WTC11 (cell line): Measurements from ENCODE around the gene DGKQ. TPM values are rescaled to one million over a fixed set of nuclear protein-coding genes. Genes with fewer than 3 reads are reported as not detected.
A peak's percentile ranks its signal among the peaks of the same experiment; 100 is the strongest.
"Not testable (repeated sequence)": the region's sequence is repeated elsewhere in the genome, so short reads cannot be mapped to it uniquely, and the experiment has no call there.

ENCODE experiments used
- ATAC-seq: fragments of 200-7000 bp; cut with Tn5 transposase; 2 replicates; pipeline ENCODE4 v1.10.0; 2021; ENCODE audit warnings: mild to moderate bottlenecking, moderate library complexity
- CTCF ChIA-PET: fragments of 300-600 bp; sonication (Branson Sonifier 250); formaldehyde crosslinking; loops from one replicate; lab custom pipeline; 2021; ENCODE audit warnings: antibody characterized with exemption; lab: Charles Lee
- POLR2A ChIA-PET: fragments of 350-600 bp; sonication (Branson Sonifier 250); formaldehyde crosslinking; loops from one replicate; lab custom pipeline; 2021; ENCODE audit warnings: antibody characterized with exemption; lab: Charles Lee
- DNase-seq: peaks from one replicate; pipeline ENCODE4 v3.0.0; 2021; ENCODE audit warnings: low spot score
- H3K27ac Mint-ChIP-seq: 2 replicates; pipeline ENCODE4 v1.8.0; 2021; ENCODE audit warnings: mixed read lengths
- H3K27me3 Mint-ChIP-seq: 2 replicates; pipeline ENCODE4 v1.8.0; 2021; ENCODE audit warnings: low read depth, mild to moderate bottlenecking, moderate library complexity, mixed read lengths
- H3K36me3 Mint-ChIP-seq: 2 replicates; pipeline ENCODE4 v1.8.0; 2021; ENCODE audit warnings: mixed read lengths
- H3K4me1 Mint-ChIP-seq: 2 replicates; pipeline ENCODE4 v1.8.0; 2022; ENCODE audit warnings: mixed read lengths
- H3K4me3 Mint-ChIP-seq: 2 replicates; pipeline ENCODE4 v1.8.0; 2021; ENCODE audit warnings: mild to moderate bottlenecking, moderate library complexity, mixed read lengths
- H3K9me3 Mint-ChIP-seq: 2 replicates; pipeline ENCODE4 v1.8.0; 2021; ENCODE audit warnings: mixed read lengths
- ATF2 ChIP-seq: sonication (generic); formaldehyde crosslinking; IDR thresholded peaks from 2 replicates; pipeline ENCODE4 v1.8.1; 2022; ENCODE audit warnings: low read depth, missing genetic modification reagents, borderline replicate concordance
- CREB1 ChIP-seq: sonication (generic); formaldehyde crosslinking; IDR thresholded peaks from 2 replicates; pipeline ENCODE4 v1.8.0; 2023; ENCODE audit warnings: mild to moderate bottlenecking, missing genetic modification reagents
- E2F1 ChIP-seq: sonication (generic); formaldehyde crosslinking; IDR thresholded peaks from 2 replicates; pipeline ENCODE4 v1.8.0; 2022; ENCODE audit warnings: mild to moderate bottlenecking, missing genetic modification reagents
- E2F4 ChIP-seq: sonication (generic); formaldehyde crosslinking; IDR thresholded peaks from 2 replicates; pipeline ENCODE4 v1.8.1; 2022; ENCODE audit warnings: low read depth, mild to moderate bottlenecking, moderate library complexity, missing genetic modification reagents, borderline replicate concordance
- FOXJ3 ChIP-seq: sonication (generic); formaldehyde crosslinking; IDR thresholded peaks from 2 replicates; pipeline ENCODE4 v1.9.0; 2021; ENCODE audit warnings: missing genetic modification reagents, mild to moderate bottlenecking, borderline replicate concordance
- GRHL2 ChIP-seq: fragments of 250-450 bp; sonication (Bioruptor Pico); IDR thresholded peaks from 2 replicates; pipeline ENCODE4 v1.8.0; 2022; ENCODE audit warnings: mild to moderate bottlenecking, moderate library complexity; ENCODE audit not compliant: insufficient replicate concordance, severe bottlenecking
- GTF2I ChIP-seq: fragments of 250-450 bp; sonication (Bioruptor Pico); conservative IDR thresholded peaks from 2 replicates; pipeline ENCODE4 v1.4.0; 2021; ENCODE audit warnings: mild to moderate bottlenecking
- HMGA2 ChIP-seq: fragments of 250-450 bp; sonication (Bioruptor Pico); IDR thresholded peaks from 2 replicates; pipeline ENCODE4 v1.4.0; 2021; ENCODE audit warnings: mild to moderate bottlenecking, moderate library complexity
- JUN ChIP-seq: sonication (generic); formaldehyde crosslinking; IDR thresholded peaks from 2 replicates; pipeline ENCODE4 v1.8.0; 2023; ENCODE audit warnings: mild to moderate bottlenecking, missing genetic modification reagents
- MXD4 ChIP-seq: fragments of 250-450 bp; sonication (Bioruptor Pico); IDR thresholded peaks from 2 replicates; pipeline ENCODE4 v1.8.0; 2021; ENCODE audit warnings: mild to moderate bottlenecking, moderate library complexity, borderline replicate concordance
- MYBL2 ChIP-seq: sonication (generic); formaldehyde crosslinking; IDR thresholded peaks from 2 replicates; pipeline ENCODE4 v1.8.1; 2023; ENCODE audit warnings: mild to moderate bottlenecking, moderate library complexity, missing genetic modification reagents
- NFATC4 ChIP-seq: fragments of 250-450 bp; sonication (Bioruptor Pico); IDR thresholded peaks from 2 replicates; pipeline ENCODE4 v1.9.0; 2021; ENCODE audit warnings: mild to moderate bottlenecking
- NR3C1 ChIP-seq: sonication (generic); formaldehyde crosslinking; conservative IDR thresholded peaks from 2 replicates; pipeline ENCODE4 v1.8.1; 2023; ENCODE audit warnings: low read depth, mild to moderate bottlenecking, missing genetic modification reagents
- OVOL2 ChIP-seq: fragments of 250-450 bp; sonication (Bioruptor Pico); IDR thresholded peaks from 2 replicates; pipeline ENCODE4 v1.9.0; 2021; ENCODE audit warnings: mild to moderate bottlenecking, borderline replicate concordance
- STAT6 ChIP-seq: sonication (generic); formaldehyde crosslinking; conservative IDR thresholded peaks from 2 replicates; pipeline ENCODE4 v1.8.1; 2023; ENCODE audit warnings: mild to moderate bottlenecking, low read depth, missing genetic modification reagents, moderate library complexity
- ZNF232 ChIP-seq: sonication (generic); formaldehyde crosslinking; IDR thresholded peaks from 2 replicates; pipeline ENCODE4 v1.8.0; 2022; ENCODE audit warnings: mild to moderate bottlenecking, missing genetic modification reagents
- total RNA-seq: library from RNA; stranded (reverse); gene quantifications from 3 replicates; pipeline ENCODE4 v1.2.3, GENCODE V29; 2021
- TF ChIP-seq, protein P1 (sequence below): sonication (generic); formaldehyde crosslinking; IDR thresholded peaks from 2 replicates; pipeline ENCODE4 v1.8.1; 2023; ENCODE audit warnings: mild to moderate bottlenecking, missing genetic modification reagents
- TF ChIP-seq, protein P2 (sequence below): fragments of 250-450 bp; sonication (Bioruptor Pico); IDR thresholded peaks from 2 replicates; pipeline ENCODE4 v1.9.0; 2021; ENCODE audit warnings: mild to moderate bottlenecking
- TF ChIP-seq, protein P3 (sequence below): sonication (generic); formaldehyde crosslinking; IDR thresholded peaks from 2 replicates; pipeline ENCODE4 v1.8.1; 2022; ENCODE audit warnings: missing genetic modification reagents, borderline replicate concordance

The DGKQ gene
- total RNA-seq, 1 experiment from 2014 or later: 19.3 TPM

- no peak for TF ChIP-seq STAT6
- no peak for TF ChIP-seq NR3C1 (CRISPR knock-in tag)
- TF ChIP-seq OVOL2 (CRISPR knock-in tag): no peak
Measured at GRCh38 chr4:946103-946450, 27.3 kb downstream of the DGKQ start (continued).

DNA sequence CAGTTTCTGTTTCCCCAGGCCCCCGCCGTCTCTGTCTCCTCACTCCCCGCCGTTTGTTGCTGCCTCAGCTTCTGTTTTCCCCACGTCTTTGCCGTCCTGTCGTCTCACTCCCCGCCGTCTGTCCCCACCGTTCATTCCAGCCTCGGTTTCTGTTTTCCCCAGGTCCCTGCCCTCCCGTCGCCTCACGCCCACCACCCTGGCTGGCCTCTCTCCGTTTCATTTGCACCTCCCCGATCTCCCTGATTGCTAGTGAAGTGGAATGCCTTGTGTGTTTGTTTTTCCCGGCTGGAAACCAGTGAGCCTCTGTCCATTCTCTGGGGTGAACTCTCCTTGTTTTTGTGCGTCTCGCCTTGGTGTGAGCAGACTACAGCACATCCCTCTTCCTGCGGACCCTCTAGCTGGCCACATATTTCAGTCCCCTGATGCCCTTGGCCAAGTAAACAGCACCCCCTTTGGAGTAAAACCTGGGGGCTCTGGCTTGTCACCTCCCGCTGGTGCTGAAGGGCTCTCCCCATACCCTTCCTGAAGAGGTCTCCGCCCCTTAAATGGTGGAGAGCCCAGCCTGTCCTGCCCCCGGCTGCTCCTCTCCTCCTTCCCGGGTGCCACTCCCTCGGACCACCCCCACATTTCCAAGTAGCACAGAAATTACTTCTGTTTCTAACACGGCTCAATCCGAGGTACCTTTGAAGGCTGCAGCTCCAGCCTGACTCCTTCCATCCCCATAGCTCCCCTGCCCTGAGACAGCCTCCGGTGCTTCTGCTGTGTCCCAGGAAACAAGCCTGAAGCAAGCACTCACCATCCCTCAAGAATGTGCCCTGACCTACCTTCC lies 27.9 kb downstream of the DGKQ start:
- no peak for DNase-seq
- peak; percentile 50 for ATAC-seq
- H3K36me3 Mint-ChIP-seq: no peaks in the 10 kb centered on the region
- peak overlapping the region; percentile 66 for H3K4me3 Mint-ChIP-seq
- ChIA-PET POLR2A (no interaction called here), CTCF (interaction anchor here (1.2 to 1.6 kb wide), 2 partner anchors 13 to 19 kb away, joined by 3 to 4 read pairs; partner anchors contain the start of genes GAK and TMEM175)
- peak overlapping the region; percentile 92 for H3K27ac Mint-ChIP-seq
- H3K4me1 Mint-ChIP-seq: peaks cover 13% of the 10 kb centered on the region
- H3K9me3 Mint-ChIP-seq: no peaks in the 10 kb centered on the region
- peaks cover 26% of the 10 kb centered on the region for H3K27me3 Mint-ChIP-seq
- TF ChIP-seq NFATC4 (CRISPR knock-in tag) (no peak), GRHL2 (CRISPR knock-in tag) (no peak), ZNF232 (CRISPR knock-in tag) (no peak), E2F1 (no peak), FOXJ3 (CRISPR knock-in tag) (no peak), MYBL2 (CRISPR knock-in tag) (no peak), CREB1 (CRISPR knock-in tag) (no peak), HMGA2 (CRISPR knock-in tag) (no peak), ATF2 (CRISPR knock-in tag) (no peak), JUN (CRISPR knock-in tag) (no peak), E2F4 (CRISPR knock-in tag) (no peak), GTF2I (CRISPR knock-in tag) (no peak), MXD4 (CRISPR knock-in tag) (no peak), STAT6 (no peak)
- TF ChIP-seq, protein P1, sequence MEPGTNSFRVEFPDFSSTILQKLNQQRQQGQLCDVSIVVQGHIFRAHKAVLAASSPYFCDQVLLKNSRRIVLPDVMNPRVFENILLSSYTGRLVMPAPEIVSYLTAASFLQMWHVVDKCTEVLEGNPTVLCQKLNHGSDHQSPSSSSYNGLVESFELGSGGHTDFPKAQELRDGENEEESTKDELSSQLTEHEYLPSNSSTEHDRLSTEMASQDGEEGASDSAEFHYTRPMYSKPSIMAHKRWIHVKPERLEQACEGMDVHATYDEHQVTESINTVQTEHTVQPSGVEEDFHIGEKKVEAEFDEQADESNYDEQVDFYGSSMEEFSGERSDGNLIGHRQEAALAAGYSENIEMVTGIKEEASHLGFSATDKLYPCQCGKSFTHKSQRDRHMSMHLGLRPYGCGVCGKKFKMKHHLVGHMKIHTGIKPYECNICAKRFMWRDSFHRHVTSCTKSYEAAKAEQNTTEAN (CRISPR knock-in tag): no peak
- TF ChIP-seq, protein P2, sequence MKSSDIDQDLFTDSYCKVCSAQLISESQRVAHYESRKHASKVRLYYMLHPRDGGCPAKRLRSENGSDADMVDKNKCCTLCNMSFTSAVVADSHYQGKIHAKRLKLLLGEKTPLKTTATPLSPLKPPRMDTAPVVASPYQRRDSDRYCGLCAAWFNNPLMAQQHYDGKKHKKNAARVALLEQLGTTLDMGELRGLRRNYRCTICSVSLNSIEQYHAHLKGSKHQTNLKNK (CRISPR knock-in tag): no peak
- TF ChIP-seq, protein P3, sequence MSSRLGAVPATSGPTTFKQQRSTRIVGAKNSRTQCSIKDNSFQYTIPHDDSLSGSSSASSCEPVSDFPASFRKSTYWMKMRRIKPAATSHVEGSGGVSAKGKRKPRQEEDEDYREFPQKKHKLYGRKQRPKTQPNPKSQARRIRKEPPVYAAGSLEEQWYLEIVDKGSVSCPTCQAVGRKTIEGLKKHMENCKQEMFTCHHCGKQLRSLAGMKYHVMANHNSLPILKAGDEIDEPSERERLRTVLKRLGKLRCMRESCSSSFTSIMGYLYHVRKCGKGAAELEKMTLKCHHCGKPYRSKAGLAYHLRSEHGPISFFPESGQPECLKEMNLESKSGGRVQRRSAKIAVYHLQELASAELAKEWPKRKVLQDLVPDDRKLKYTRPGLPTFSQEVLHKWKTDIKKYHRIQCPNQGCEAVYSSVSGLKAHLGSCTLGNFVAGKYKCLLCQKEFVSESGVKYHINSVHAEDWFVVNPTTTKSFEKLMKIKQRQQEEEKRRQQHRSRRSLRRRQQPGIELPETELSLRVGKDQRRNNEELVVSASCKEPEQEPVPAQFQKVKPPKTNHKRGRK (CRISPR knock-in tag): no peak

DNA sequence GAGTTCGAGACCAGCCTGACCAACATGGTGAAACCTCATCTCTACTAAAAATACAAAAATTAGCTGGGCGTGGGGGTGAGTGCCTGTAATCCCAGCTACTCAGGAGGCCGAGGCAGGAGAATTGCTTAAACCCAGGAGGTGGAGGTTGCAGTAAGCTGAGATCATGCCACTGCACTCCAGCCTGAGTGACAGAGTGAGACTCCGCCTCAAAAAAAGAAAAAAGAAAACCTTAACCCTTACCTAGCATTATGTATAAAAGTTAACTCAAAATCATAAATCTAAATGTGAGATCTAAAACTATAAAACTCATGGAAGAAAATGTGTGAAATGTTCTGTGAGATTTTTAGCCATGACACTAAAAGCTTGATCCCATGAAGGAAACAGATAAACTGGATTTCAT lies 33.9 kb downstream of the DGKQ start:
- CTCF ChIA-PET, H3K36me3 Mint-ChIP-seq, H3K27ac Mint-ChIP-seq, DNase-seq, H3K4me3 Mint-ChIP-seq, H3K4me1 Mint-ChIP-seq, H3K9me3 Mint-ChIP-seq, ATAC-seq, POLR2A ChIA-PET, H3K27me3 Mint-ChIP-seq: not testable (repeated sequence)
